ENCODE data around the gene ARRDC1. TPM values are rescaled to one million over a fixed set of nuclear protein-coding genes. Genes with fewer than 3 reads are reported as not detected.
"Not testable (repeated sequence)": the region's sequence is repeated elsewhere in the genome, so short reads cannot be mapped to it uniquely, and the experiment has no call there.

Gene ARRDC1
- total RNA-seq, 2 donors from 2014 or later: 14.9 to 18.0 TPM

- DNase-seq (ENCODE audit: low spot score): no peak
- intact Hi-C loops (cut with DNase I): no loop called here
These were observed 1.8 kb downstream of the ARRDC1 start for GRCh38 chr9:137607141-137607857.

DNA sequence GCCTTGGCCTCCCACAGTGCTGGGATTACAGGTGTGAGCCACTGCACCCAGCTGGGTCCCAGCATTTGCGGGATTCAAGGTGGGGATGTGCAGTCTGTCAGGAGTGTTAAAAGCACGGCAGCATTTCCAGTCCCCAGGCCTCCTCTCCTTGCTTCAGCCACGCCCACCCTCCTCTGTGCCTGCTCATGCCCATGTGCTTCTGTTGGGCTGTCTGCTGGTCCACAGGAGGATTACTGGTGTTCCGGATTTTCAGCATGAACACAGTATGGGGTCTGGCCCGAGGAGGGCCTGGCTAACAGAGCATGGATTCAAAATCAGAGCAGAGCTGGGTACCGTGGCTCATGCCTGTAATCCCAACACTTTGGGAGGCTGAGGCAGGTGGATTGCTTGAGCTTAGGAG lies 5.5 kb downstream of the ARRDC1 start:
- no peak for DNase-seq (ENCODE audit: low spot score)

GRCh38 chr9:137611623-137612609 lies 6.4 kb downstream of the ARRDC1 start:
- DNase-seq (ENCODE audit: low spot score): peak; percentile 83
- intact Hi-C loops (cut with DNase I): no loop called here

More for the DNA sequence above, 5.5 kb downstream of the ARRDC1 start:
- intact Hi-C loops (cut with DNase I): no loop called here

DNA sequence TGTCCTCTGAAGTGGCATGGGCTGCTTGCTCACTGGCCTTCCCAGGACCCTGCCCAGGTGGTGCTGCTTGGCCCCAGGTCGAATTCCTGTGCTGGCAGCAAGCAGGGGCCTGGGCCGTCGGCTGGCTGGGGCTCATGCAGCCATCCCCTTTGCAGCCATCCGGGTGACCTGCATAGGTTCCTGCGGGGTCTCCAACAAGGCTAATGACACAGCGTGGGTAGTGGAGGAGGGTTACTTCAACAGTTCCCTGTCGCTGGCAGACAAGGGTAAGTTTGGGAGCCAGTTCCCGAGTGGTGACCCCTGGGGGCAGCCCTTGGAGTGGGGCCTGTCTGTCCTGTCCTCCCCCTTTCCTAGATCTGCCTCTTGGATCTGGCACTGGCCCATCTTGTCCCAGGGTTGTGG lies 7.3 kb downstream of the ARRDC1 start:
- no peak for DNase-seq (ENCODE audit: low spot score)
- intact Hi-C loops (cut with DNase I): no loop called here

DNA sequence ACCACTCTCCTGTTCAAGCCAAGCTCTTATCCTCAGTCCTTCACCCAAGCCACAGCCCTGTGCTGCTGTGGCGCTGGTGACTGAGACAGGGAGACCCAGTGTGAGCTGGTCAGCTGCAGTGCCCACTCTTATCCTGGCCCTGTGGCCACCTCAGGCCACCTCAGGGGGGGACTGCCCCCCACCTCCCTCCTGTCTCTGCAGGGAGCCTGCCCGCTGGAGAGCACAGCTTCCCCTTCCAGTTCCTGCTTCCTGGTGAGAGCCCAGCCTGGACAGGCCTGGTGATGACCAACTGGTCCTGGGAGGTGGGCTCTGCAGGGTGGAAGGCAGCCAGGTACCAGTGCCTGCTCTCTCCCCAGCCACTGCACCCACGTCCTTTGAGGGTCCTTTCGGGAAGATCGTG lies 7.8 kb downstream of the ARRDC1 start:
- no peak for DNase-seq (ENCODE audit: low spot score)
- intact Hi-C loops (cut with DNase I): no loop called here

GRCh38 chr9:137613738-137614523 lies 8.4 kb downstream of the ARRDC1 start:
- DNase-seq (ENCODE audit: low spot score): no peak
- intact Hi-C loops (cut with DNase I): no loop called here

- peak; percentile 77 for DNase-seq (ENCODE audit: low spot score)
- intact Hi-C loops (cut with DNase I): loop anchor here in 1 of 2 donors (1.0 kb wide), 1 partner anchor 18 kb away; no protein-coding TSS in a partner anchor
These were observed 9.3 kb downstream of the ARRDC1 start for GRCh38 chr9:137614631-137615386.

GRCh38 chr9:137615387-137615871 lies 9.9 kb downstream of the ARRDC1 start:
- intact Hi-C loops (cut with DNase I): loop anchor here in 1 of 2 donors (1.0 kb wide), 1 partner anchor 18 kb away; no protein-coding TSS in a partner anchor
- DNase-seq (ENCODE audit: low spot score): peak; percentile 81

- intact Hi-C loops (cut with DNase I): no loop called here
- peak; percentile 96 for DNase-seq (ENCODE audit: low spot score)
These were observed 12.9 kb downstream of the ARRDC1 start, which contains the start of gene EHMT1 for GRCh38 chr9:137618105-137619067. EHMT1 (plus strand) TSS chr9:137619005; CDS start chr9:137619029, 24 bp downstream.

DNA sequence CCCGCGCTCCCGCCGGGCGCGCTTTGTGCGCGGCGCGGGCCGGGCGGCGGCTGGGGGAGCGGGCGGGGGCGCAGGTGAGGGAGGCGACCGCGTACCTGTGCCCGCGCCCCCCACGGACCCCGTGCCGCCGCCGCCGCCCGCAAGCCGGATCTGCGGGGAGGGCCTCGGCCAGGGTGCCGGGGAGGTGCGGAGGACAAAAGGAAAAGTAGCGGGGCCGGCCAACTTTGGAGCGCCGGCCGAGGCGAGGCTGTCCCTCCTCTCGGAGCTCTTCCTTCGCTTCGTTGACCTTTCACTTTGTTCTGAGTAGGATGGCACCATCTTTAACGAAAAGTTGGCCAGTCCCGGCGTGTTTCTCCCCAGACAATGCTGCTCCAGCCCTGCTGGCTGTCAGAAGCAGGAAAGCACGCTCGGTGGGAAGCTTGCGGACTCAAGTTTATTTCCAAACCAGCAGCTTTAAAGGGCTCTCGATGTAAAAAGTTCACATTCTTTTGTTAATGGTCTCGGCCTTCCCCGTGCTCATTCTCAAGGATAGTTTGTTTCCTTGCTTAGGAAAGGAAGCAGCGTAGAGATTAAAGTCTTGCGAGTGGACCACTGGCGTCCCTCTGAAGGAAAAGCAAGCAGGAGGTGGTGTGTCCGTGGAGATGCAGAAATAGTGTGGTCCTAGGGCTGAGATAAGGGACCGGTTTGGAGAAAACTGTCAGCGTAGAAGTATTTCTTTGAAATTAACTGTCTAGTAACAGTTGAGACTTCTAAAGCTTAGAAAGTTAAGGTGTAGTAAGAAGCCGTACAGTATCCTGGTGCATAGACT lies 14.0 kb downstream of the ARRDC1 start:
- intact Hi-C loops (cut with DNase I): no loop called here

DNA sequence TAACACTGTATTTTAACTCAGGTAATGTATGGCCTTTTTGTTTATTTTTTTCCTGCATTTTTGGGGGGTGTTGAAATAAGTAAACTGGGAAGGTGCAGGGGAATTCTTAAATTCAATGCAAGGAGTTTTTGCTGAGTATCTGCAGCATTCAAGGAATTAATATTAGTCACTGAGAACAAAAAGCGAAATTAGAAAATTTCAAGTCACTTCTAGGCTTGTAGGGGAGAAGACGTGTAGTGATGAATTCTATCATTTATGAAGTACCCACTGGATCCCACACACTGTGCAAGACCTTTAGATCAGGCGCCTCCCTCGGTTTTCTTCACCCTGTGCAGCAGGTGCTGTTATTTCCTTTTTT lies 14.5 kb downstream of the ARRDC1 start:
- no peak for DNase-seq (ENCODE audit: low spot score)
- intact Hi-C loops (cut with DNase I): no loop called here

More for the DNA sequence above, 14.0 kb downstream of the ARRDC1 start:
- DNase-seq (ENCODE audit: low spot score): peak; percentile 81

DNA sequence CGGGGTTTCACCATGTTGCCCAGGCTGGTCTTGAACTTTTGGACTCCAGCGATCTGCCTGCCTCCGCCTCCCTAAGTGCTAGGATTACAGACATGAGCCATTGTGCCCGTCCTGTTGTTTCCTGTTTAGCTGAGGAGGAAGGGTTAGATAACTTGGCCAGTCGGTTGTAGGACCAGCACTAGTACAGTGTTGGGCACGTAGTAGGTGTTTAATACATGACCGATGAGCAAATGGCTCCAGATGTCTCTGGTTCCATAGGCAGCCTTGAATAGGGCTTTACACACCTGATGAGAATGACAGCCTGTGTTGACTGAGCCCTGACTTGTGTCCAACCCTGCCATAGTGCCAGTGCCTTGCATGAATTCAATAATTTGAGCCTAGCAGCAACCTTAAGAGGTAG lies 15.1 kb downstream of the ARRDC1 start:
- intact Hi-C loops (cut with DNase I): no loop called here
- no peak for DNase-seq (ENCODE audit: low spot score)

DNA sequence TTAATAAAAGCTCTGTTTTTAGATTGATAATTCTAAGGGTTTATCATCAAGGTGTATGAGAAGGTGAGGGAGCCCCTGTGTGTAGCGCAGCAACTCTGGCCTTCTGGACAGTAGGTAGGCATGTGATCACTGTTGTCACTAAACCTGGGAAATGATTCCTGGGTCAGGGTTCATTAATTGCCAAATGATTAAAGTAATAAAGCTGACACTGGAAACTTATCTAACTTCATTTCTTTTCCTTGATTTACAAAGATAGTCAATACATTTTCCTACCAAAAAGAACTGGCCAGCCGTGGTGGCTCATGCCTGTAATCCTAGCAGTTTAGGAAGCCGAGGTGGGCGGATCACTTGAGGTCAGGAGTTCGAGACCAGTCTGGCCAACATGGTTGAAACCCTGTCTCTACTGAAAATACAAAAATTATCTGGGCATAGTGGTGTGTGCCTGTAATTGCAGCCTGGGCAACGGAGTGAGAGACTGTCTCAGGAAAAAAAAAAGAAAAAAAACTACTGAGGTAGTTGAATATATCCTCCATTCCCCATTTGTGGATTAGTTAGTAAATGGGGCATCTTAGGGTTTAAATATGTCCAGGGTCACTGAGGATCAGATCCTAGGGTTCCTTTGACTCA lies 15.8 kb downstream of the ARRDC1 start:
- DNase-seq (ENCODE audit: low spot score): peak; percentile 37
- intact Hi-C loops (cut with DNase I): no loop called here

GRCh38 chr9:137622211-137622610 lies 16.7 kb downstream of the ARRDC1 start:
- intact Hi-C loops (cut with DNase I): not testable (repeated sequence)
- peak; percentile 51 for DNase-seq (ENCODE audit: low spot score)

DNA sequence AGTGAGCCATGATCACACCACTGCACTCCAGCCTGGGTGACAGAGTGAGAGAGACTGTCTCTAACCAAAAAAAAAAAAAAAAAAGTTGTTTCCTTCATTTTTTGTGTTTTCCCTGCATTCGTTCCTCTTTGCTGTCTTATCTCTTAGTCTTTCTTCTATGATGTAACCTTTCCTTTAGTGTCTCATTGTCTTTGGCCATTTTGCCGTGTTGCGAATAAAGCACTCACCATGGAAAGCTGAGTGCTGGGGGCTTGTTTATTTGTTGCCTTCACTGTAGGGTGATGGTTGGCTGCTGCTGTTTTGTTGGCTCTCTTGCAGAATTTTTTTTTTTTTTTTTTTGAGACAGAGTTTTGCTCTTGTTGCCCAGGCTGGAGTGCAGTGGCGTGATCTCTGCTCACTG lies 21.0 kb downstream of the ARRDC1 start:
- intact Hi-C loops (cut with DNase I): no loop called here
- DNase-seq (ENCODE audit: low spot score): no peak

DNA sequence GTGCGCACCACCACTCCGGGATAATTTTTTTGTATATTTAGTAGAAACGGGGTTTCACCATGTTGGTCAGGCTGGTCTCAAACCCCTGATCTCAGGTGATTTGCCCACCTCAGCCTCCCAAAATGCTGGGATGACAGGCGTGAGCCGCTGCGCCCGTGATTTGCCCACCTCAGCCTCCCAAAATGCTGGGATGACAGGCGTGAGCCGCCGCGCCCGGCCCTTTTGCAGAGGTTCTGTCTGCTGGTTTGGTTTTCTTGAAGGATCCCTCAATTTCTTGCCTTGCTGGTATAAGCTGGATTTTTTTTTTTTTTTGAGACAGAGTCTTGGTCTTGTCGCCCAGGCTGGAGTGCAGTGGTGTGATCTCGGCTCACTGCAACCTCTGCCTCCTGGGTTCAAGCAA lies 21.9 kb downstream of the ARRDC1 start:
- intact Hi-C loops (cut with DNase I): not testable (repeated sequence)
- peak; percentile 52 for DNase-seq (ENCODE audit: low spot score)
